ENCODE results near the gene SAFB2.
"Not testable (repeated sequence)": the region's sequence is repeated elsewhere in the genome, so short reads cannot be mapped to it uniquely, and the experiment has no call there.

Gene SAFB2

GRCh38 chr19:5612891-5613865, 9.4 kb downstream of the SAFB2 start:
- no peak for TF ChIP-seq CTCF (IDR thresholded peaks at IDR 0.05; ENCODE audit: low read depth, low read length)
- DNase-seq (ENCODE audit: low read depth, low spot score): no peak
- in situ Hi-C loops (cut with HindIII; ENCODE audit: low sequenced_read_pairs): no loop called here
- H3K4me3 ChIP-seq (ENCODE audit: low read depth, low read length): no peak overlapping the region

DNA sequence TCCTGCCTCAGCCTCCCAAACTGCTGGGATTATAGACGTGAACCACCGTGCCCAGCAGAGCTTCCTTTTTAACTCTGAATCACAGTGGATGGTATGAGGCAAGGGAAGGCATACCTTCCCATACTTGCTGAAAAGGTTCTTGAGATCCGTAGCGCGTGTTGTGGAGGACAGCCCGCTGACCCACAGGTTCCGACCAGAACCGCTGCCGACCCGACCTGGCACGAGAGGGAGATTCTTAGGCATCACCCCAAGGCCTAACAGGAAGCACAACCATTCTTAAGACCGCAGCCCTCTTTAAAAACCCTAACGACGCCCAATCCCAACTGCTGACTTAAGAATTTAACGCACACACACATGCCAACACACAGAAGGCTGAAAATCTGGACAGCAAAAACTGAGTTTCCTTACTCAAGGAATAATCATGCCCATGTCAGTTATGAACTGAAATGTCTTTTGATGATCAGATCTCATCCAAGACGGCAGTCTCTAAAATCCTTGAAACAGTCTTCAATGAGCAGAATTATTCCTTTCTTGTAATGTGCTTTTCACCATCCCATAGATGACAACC, 12.6 kb downstream of the SAFB2 start:
- no peak for TF ChIP-seq CTCF (IDR thresholded peaks at IDR 0.05; ENCODE audit: low read depth, low read length)
- no peak for DNase-seq (ENCODE audit: low read depth, low spot score)
- in situ Hi-C loops (cut with HindIII; ENCODE audit: low sequenced_read_pairs): no loop called here

DNA sequence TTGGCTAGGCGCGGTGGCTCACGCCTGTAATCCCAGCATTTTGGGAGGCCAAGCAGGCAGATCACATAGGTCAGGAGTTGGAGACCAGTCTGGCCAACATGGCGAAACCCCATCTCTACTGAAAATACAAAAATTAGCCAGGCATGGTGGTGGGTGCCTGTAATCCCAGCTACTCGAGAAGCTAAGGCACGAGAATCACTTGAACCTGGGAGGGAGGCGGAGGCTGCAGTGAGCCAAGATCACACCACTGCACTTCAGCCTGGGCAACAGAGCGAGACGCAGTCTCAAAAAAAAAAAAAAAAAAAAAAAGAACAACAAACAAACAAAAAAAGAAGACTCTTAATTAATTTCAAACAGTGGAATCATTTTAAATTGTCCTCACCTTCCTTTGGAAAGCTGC, 13.8 kb downstream of the SAFB2 start:
- in situ Hi-C loops (cut with HindIII; ENCODE audit: low sequenced_read_pairs); H3K4me3 ChIP-seq (ENCODE audit: low read depth, low read length); DNase-seq (ENCODE audit: low read depth, low spot score): not testable (repeated sequence)

More for the DNA sequence above, 12.6 kb downstream of the SAFB2 start:
- no peak overlapping the region for H3K4me3 ChIP-seq (ENCODE audit: low read depth, low read length)

GRCh38 chr19:5608291-5608690, 14.3 kb downstream of the SAFB2 start:
- H3K4me3 ChIP-seq (ENCODE audit: low read depth, low read length): no peak overlapping the region
- in situ Hi-C loops (cut with HindIII; ENCODE audit: low sequenced_read_pairs): no loop called here
- DNase-seq (ENCODE audit: low read depth, low spot score): no peak
- no peak for TF ChIP-seq CTCF (IDR thresholded peaks at IDR 0.05; ENCODE audit: low read depth, low read length)

- TF ChIP-seq CTCF (IDR thresholded peaks at IDR 0.05; ENCODE audit: low read depth, low read length): no peak
- in situ Hi-C loops (cut with HindIII; ENCODE audit: low sequenced_read_pairs): no loop called here
- no peak for DNase-seq (ENCODE audit: low read depth, low spot score)
- no peak overlapping the region for H3K4me3 ChIP-seq (ENCODE audit: low read depth, low read length)
Observed at GRCh38 chr19:5607318-5608275, 15.0 kb downstream of the SAFB2 start.

- no peak for TF ChIP-seq CTCF (IDR thresholded peaks at IDR 0.05; ENCODE audit: low read depth, low read length)
- no peak overlapping the region for H3K4me3 ChIP-seq (ENCODE audit: low read depth, low read length)
- in situ Hi-C loops (cut with HindIII; ENCODE audit: low sequenced_read_pairs): no loop called here
- no peak for DNase-seq (ENCODE audit: low read depth, low spot score)
Observed at GRCh38 chr19:5605362-5605761, 17.2 kb downstream of the SAFB2 start.

Measured in astrocyte of the spinal cord (primary cell).